Measurements from ENCODE around the gene TRIML1.

DNA sequence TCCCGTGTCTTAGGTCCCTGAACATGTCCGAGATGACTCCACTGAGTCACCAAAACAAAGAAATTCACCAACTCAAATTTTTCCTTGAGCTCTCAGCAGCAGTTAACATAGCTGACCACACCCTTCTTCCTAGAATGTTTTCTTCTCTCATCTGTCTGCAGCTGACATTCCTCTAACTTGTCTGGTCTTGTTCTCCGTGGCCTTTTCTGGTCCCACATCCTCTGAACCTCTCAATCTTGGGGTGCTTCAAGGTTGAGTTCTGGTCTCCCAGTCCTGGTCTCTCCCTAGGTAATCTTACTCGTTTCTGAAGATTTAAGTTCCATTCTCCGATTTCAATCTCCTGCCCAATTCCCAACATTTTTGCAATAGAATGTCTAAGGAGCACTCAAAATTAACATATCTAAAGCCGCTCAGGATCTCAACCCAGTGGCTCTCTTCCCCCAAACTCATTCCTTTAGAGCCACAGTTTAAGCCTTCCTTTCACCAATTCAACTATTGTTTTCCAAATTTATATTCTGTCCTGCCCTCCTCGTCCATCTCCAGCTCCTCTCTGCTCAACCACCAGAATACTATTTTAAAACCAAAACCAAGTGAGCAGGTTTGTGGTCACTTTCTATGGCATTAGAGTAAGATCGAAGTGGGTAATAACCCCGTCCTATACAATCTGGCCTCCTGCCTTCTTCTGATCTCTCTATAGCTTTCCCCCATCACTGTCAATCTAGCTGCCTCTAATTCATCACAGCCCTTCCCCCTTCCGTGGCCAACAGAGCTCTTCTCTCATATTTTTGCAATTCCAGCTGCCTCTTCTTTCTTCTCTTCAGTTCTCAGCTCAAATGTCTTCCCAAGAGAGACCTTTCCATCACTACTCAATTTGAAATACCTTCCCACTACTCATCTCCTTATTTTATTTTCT is 31.1 kb upstream of the TRIML1 start:
- TF ChIP-seq, protein P1, sequence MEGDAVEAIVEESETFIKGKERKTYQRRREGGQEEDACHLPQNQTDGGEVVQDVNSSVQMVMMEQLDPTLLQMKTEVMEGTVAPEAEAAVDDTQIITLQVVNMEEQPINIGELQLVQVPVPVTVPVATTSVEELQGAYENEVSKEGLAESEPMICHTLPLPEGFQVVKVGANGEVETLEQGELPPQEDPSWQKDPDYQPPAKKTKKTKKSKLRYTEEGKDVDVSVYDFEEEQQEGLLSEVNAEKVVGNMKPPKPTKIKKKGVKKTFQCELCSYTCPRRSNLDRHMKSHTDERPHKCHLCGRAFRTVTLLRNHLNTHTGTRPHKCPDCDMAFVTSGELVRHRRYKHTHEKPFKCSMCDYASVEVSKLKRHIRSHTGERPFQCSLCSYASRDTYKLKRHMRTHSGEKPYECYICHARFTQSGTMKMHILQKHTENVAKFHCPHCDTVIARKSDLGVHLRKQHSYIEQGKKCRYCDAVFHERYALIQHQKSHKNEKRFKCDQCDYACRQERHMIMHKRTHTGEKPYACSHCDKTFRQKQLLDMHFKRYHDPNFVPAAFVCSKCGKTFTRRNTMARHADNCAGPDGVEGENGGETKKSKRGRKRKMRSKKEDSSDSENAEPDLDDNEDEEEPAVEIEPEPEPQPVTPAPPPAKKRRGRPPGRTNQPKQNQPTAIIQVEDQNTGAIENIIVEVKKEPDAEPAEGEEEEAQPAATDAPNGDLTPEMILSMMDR (IDR thresholded peaks at IDR 0.05), result no peak
- TF ChIP-seq POLR2A (IDR thresholded peaks at IDR 0.05), result no peak

Measured in adrenal gland (tissue), 5 donors.